H1 (cell line): ENCODE data around the gene ARFGAP3. TPM values are rescaled to one million over a fixed set of nuclear protein-coding genes. Genes with fewer than 3 reads are reported as not detected.

ENCODE experiments used
- SP2 ChIP-seq: IDR thresholded peaks from 2 replicates; pipeline ENCODE4 v1.6.1; 2012; ENCODE audit warnings: mild to moderate bottlenecking, low read length, inconsistent platforms
- TAF7 ChIP-seq: optimal IDR thresholded peaks from 2 replicates; pipeline ENCODE3; 2011; ENCODE audit warnings: low read depth, mild to moderate bottlenecking, inconsistent platforms, low read length, moderate library complexity, borderline replicate concordance
- polyA plus RNA-seq, 7 experiments: library from polyadenylated mRNA; depleted of rRNA in 3 of 7; stranded (reverse) in 5 of 7; unstranded in 2 of 7; fragments of >200 nt in 5 of 7; fragments of 200-250 nt in 2 of 7; gene quantifications; 1 replicate in 5 of 7; 2 replicates in 1 of 7; 4 replicates in 1 of 7; pipeline versions ENCODE4 v1.2.1 to v1.2.3, GENCODE V29; 2011 to 2013; ENCODE audit warnings: missing spikeins in 2 of 7, mixed read lengths in 2 of 7
- total RNA-seq: library from RNA; stranded (reverse); fragmentation: NEBNext Ultra II Directional; extraction: Animal tissue kit (Norgen Biotek cat#: 25700); gene quantifications from 2 replicates; pipeline ENCODE4 v1.2.1, GENCODE V29; 2021

Gene ARFGAP3
- total and polyA plus RNA-seq, 2 of the 8 experiments (the other 6 are each of a cell fraction or from before 2014, with no cell fraction given): 9.7 to 16.0 TPM

- TF ChIP-seq SP2 (no peak), TAF7 (no peak)
Observed at GRCh38 chr22:42836026-42836425, 21.0 kb downstream of the ARFGAP3 start (continued).
